ENCODE data around the gene GBF1. TPM values are rescaled to one million over a fixed set of nuclear protein-coding genes. Genes with fewer than 3 reads are reported as not detected.

GBF1 gene
- total and polyA plus RNA-seq, 10 of the 15 experiments (the other 5 are each of a cell fraction or from before 2014, with no cell fraction given): 0.82 to 42.0 (median 21.8) TPM

DNA sequence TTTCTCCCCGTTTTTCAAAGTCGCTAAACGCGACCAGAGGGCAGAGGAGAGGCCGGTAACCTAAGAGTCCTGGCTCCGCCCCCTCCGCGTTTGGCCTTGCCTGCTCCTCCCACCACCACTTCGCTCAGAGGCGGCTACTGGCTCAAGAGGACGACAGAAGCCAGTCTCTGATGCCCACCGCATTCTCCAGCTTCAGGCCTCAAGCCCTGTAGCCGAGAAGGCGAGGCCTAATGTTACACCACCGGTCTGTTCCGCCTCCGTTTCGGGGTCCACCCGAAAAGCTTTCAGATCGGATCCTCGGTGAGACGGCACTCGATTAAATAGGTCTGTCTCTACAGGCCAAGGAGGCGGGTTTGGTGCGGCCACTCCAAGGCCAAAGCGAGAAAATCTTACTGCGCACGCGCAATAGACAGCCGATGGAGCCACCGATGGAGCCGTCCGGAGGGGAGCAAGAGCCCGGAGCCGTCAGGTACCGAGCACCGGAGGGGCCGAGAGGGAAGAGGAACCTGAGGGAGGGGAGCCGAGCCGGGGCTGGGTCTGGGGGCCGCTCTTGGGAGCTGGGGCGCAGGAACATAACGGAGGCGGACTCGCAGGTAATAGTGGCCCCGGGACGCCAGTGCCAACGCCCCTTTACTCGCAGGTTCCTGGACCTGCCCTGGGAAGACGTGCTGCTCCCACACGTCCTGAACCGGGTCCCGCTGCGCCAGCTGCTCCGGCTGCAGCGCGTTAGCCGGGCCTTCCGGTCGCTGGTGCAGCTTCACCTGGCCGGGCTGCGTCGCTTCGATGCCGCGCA is 175.6 kb downstream of the GBF1 start, which contains the start of gene FBXL15 (continued):
- TF ChIP-seq RUNX3 (IDR thresholded peaks at IDR 0.05; ENCODE audit: low read length) (peak; percentile 53), NFIC (IDR thresholded peaks at IDR 0.05; ENCODE audit: low read depth, low read length) (no peak), MEF2A (IDR thresholded peaks at IDR 0.05; ENCODE audit: insufficient read depth, low read depth, low read length) (no peak), JUNB (IDR thresholded peaks at IDR 0.05) (no peak), SUZ12 (IDR thresholded peaks at IDR 0.05; ENCODE audit: unreplicated experiment) (no peak), EP300 (IDR thresholded peaks at IDR 0.05; ENCODE audit: borderline replicate concordance in 1 of 2, control insufficient read depth in 1 of 2, low read depth in 2 of 2, low read length in 2 of 2) (no peak), ASH2L (IDR thresholded peaks at IDR 0.05; ENCODE audit: borderline replicate concordance, low read depth) (0 out of 2 replicates have a peak, but pooled peaks have one; percentile 57), ZNF24 (IDR thresholded peaks at IDR 0.05) (peak; percentile 65; the same call in 1 of the 2 replicates), NBN (IDR thresholded peaks at IDR 0.05) (peak; percentile 94), SP1 (IDR thresholded peaks at IDR 0.05; ENCODE audit: low read depth, low read length) (peak; percentile 70), JUND (IDR thresholded peaks at IDR 0.05; ENCODE audit: low read depth, low read length) (no peak), MYC (IDR thresholded peaks at IDR 0.05; ENCODE audit: insufficient read depth, insufficient read length, insufficient replicate concordance, low read length, severe bottlenecking) (no peak)
- TF ChIP-seq, protein P1, sequence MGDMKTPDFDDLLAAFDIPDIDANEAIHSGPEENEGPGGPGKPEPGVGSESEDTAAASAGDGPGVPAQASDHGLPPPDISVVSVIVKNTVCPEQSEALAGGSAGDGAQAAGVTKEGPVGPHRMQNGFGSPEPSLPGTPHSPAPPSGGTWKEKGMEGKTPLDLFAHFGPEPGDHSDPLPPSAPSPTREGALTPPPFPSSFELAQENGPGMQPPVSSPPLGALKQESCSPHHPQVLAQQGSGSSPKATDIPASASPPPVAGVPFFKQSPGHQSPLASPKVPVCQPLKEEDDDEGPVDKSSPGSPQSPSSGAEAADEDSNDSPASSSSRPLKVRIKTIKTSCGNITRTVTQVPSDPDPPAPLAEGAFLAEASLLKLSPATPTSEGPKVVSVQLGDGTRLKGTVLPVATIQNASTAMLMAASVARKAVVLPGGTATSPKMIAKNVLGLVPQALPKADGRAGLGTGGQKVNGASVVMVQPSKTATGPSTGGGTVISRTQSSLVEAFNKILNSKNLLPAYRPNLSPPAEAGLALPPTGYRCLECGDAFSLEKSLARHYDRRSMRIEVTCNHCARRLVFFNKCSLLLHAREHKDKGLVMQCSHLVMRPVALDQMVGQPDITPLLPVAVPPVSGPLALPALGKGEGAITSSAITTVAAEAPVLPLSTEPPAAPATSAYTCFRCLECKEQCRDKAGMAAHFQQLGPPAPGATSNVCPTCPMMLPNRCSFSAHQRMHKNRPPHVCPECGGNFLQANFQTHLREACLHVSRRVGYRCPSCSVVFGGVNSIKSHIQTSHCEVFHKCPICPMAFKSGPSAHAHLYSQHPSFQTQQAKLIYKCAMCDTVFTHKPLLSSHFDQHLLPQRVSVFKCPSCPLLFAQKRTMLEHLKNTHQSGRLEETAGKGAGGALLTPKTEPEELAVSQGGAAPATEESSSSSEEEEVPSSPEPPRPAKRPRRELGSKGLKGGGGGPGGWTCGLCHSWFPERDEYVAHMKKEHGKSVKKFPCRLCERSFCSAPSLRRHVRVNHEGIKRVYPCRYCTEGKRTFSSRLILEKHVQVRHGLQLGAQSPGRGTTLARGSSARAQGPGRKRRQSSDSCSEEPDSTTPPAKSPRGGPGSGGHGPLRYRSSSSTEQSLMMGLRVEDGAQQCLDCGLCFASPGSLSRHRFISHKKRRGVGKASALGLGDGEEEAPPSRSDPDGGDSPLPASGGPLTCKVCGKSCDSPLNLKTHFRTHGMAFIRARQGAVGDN (IDR thresholded peaks at IDR 0.05): no peak; the same call in 1 of the 2 replicates
- TF ChIP-seq, protein P2, sequence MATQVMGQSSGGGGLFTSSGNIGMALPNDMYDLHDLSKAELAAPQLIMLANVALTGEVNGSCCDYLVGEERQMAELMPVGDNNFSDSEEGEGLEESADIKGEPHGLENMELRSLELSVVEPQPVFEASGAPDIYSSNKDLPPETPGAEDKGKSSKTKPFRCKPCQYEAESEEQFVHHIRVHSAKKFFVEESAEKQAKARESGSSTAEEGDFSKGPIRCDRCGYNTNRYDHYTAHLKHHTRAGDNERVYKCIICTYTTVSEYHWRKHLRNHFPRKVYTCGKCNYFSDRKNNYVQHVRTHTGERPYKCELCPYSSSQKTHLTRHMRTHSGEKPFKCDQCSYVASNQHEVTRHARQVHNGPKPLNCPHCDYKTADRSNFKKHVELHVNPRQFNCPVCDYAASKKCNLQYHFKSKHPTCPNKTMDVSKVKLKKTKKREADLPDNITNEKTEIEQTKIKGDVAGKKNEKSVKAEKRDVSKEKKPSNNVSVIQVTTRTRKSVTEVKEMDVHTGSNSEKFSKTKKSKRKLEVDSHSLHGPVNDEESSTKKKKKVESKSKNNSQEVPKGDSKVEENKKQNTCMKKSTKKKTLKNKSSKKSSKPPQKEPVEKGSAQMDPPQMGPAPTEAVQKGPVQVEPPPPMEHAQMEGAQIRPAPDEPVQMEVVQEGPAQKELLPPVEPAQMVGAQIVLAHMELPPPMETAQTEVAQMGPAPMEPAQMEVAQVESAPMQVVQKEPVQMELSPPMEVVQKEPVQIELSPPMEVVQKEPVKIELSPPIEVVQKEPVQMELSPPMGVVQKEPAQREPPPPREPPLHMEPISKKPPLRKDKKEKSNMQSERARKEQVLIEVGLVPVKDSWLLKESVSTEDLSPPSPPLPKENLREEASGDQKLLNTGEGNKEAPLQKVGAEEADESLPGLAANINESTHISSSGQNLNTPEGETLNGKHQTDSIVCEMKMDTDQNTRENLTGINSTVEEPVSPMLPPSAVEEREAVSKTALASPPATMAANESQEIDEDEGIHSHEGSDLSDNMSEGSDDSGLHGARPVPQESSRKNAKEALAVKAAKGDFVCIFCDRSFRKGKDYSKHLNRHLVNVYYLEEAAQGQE (IDR thresholded peaks at IDR 0.05; ENCODE audit: low read depth, low read length): no peak; the same call in 1 of the 2 replicates
- TF ChIP-seq, protein P3, sequence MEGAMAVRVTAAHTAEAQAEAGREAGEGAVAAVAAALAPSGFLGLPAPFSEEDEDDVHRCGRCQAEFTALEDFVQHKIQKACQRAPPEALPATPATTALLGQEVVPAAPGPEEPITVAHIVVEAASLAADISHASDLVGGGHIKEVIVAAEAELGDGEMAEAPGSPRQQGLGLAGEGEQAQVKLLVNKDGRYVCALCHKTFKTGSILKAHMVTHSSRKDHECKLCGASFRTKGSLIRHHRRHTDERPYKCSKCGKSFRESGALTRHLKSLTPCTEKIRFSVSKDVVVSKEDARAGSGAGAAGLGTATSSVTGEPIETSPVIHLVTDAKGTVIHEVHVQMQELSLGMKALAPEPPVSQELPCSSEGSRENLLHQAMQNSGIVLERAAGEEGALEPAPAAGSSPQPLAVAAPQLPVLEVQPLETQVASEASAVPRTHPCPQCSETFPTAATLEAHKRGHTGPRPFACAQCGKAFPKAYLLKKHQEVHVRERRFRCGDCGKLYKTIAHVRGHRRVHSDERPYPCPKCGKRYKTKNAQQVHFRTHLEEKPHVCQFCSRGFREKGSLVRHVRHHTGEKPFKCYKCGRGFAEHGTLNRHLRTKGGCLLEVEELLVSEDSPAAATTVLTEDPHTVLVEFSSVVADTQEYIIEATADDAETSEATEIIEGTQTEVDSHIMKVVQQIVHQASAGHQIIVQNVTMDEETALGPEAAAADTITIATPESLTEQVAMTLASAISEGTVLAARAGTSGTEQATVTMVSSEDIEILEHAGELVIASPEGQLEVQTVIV (IDR thresholded peaks at IDR 0.05; ENCODE audit: borderline replicate concordance, partially characterized antibody): peak; percentile 75
- TF ChIP-seq, protein P4, sequence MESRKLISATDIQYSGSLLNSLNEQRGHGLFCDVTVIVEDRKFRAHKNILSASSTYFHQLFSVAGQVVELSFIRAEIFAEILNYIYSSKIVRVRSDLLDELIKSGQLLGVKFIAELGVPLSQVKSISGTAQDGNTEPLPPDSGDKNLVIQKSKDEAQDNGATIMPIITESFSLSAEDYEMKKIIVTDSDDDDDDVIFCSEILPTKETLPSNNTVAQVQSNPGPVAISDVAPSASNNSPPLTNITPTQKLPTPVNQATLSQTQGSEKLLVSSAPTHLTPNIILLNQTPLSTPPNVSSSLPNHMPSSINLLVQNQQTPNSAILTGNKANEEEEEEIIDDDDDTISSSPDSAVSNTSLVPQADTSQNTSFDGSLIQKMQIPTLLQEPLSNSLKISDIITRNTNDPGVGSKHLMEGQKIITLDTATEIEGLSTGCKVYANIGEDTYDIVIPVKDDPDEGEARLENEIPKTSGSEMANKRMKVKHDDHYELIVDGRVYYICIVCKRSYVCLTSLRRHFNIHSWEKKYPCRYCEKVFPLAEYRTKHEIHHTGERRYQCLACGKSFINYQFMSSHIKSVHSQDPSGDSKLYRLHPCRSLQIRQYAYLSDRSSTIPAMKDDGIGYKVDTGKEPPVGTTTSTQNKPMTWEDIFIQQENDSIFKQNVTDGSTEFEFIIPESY (IDR thresholded peaks at IDR 0.05): no peak

Data from GM12878 (cell line).